ENCODE data around the gene RNF145.

DNA sequence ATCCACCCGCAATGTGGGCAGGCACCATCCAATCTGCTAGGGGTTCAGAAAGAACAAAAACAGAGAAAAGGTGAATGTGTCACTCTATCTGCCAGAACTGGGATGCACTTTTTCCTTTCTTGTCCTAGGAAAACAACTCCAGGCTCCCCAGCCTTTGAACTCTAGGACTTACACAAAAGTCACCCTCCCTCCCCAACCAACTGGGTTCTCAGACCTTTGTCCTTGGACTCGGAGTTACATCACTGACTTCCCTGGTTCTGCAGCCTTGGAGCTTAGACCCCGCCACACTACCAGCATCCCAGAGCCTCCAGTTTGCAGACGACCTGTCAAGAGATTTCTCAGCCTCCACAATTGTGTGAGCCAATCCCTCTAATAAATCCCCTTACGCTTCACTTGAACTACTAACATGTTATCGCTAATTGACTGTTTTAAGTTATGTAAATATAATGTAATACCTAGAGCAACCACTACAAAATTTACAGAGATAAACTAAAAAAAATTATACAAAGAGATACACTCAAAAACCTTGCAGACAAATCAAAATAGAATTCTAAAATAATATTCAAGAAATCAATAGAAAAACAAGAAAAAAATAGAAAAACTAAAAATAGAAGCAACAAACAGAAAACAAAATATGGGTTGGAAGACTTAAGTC is 48.4 kb upstream of the RNF145 start:
- TF ChIP-seq CTCF (IDR thresholded peaks at IDR 0.05; ENCODE audit: insufficient read depth, low read length, poor library complexity, severe bottlenecking) = no peak
- no peak for TF ChIP-seq EZH2phosphoT487 (conservative IDR thresholded peaks at IDR 0.05; ENCODE audit: low read length)

All from SU-DHL-6 (cell line).